Measurements from ENCODE around the gene IFIT5.
"Not testable (repeated sequence)": the region's sequence is repeated elsewhere in the genome, so short reads cannot be mapped to it uniquely, and the experiment has no call there.

Gene IFIT5

DNA sequence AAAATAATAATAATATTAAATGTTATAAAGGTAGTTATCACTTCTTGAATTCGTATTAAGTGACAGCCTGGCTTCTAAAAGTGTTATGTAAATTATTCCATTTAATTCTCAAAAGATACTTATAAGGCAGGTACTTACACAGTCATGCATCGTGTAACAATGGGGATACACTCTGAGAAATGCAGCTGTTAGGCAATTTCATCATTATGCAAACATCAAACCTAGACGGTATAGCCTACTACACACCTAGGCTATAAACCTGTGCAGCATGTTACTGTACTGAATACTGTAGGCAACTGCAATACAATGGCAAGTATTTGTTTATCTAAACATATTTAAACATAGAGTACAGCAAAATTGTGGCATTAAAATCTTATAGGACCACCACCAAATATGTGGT is 20.5 kb upstream of the IFIT5 start:
- no peak for DNase-seq

GRCh38 chr10:89395141-89395540 is 19.2 kb upstream of the IFIT5 start:
- DNase-seq, result no peak

DNA sequence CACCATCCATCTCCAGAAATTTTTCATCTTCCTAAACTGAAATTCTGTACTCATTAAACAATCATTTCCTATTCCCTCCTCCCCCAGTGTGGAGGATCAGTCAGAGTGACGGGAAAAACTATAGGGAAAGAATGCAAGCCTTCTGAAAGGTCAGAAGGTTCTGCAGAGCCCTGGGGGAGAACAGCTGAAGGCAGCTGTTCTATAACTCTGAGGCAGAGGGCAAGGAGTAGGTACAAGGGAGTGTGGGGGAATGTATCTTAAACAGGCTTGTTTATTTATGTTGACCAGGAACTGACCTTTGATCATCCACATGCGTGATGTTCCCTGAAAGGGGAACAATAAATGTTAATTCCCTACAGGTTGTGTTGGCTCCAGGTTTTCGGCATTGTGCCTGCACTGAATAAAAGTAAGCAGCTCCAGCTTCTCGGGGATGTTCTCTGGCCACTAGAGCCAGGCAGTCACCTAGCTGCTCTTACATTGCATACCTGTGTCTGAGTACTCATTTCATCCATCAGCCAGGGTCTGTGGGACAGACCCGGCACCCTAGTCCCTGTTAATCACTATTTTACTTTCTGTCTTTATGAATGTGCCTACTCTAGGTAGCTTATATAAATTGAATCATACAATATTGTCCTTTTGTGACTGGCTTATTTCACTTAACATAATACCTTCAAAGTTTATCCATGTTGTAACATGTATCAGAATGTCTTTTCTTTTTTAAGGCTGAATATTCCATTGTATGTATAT is 16.2 kb upstream of the IFIT5 start:
- DNase-seq, result no peak

DNA sequence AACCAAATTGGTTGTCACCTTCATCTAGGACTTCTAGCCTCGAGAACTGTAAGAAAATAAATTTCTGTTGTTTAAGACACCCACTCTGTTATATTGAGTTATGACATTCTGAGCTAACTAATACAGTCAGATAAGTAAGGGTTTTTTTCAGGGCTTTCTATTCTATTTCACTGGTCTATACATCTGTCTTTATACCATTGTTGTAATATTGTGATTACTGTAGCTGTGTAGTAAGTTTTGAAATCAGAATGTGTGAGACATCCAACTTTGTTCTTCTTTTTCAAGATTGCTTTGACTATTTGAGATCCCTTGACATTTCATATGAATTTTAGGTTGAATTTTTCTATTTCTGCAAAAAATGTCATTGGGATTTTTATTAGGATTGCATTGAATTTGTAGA is 14.4 kb upstream of the IFIT5 start:
- no peak for DNase-seq

DNA sequence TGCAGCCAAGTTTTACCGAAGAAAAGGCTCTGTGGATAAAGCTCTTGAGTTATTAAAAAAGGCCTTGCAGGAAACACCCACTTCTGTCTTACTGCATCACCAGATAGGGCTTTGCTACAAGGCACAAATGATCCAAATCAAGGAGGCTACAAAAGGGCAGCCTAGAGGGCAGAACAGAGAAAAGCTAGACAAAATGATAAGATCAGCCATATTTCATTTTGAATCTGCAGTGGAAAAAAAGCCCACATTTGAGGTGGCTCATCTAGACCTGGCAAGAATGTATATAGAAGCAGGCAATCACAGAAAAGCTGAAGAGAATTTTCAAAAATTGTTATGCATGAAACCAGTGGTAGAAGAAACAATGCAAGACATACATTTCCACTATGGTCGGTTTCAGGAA is 11.3 kb upstream of the IFIT5 start:
- DNase-seq, result no peak

GRCh38 chr10:89404104-89405047 is 10.0 kb upstream of the IFIT5 start:
- DNase-seq, result no peak

DNA sequence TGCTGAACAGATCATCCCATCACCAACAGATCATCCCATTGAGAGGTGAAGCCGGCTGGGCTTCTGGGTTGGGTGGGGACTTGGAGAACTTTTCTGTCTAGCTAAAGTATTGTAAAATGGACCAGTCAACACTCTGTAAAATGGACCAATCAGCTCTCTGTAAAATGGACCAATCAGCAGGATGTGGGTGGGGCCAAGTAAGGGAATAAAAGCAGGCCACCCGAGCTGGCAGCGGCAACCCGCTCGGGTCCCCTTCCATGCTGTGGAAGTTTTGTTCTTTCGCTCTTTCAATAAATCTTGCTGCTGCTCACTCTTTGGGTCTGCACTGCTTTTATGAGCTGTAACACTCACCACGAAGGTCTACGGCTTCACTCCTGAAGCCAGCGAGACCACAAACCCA is 8.2 kb upstream of the IFIT5 start:
- DNase-seq, result not testable (repeated sequence)

GRCh38 chr10:89407792-89408191 is 6.6 kb upstream of the IFIT5 start:
- not testable (repeated sequence) for DNase-seq

DNA sequence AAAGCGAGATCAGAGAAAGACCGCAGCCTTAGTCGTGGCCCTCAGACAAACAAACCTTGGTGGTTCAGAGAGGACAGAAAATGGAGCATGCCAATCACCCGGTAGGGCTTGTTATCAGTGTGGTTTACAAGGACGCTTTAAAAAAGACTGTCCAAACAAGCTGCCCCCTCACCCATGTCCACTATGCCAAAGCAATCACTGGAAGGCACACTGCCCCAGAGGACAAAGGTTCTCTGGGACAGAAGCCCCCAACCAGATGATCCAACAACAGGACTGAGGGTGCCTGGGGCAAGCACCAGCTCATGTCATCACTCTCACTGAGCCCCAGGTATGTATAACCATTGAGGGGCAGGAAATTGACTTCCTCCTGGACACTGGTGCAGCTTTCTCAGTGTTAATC is 5.1 kb upstream of the IFIT5 start:
- not testable (repeated sequence) for DNase-seq

- DNase-seq, result not testable (repeated sequence)
These were observed 3.8 kb upstream of the IFIT5 start for GRCh38 chr10:89410551-89410950.

DNA sequence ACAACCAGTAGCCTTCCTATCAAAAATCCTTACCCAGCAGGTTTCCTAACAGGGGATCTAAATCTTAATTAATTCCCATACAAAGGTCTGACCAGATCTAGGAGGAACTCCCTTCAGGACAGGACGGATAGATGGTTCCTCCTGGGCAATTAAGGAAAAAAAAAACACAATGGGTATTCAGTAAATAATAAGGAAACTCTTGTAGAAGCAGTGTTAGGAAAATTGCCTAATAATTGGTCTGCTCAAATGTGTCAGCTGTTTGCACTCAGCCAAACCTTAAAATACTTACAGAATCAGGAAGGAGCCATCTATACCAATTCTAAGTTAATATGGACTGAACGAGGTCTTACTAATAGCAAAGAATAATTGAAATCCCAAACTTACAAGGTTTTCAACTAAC is 3.2 kb upstream of the IFIT5 start:
- DNase-seq, result not testable (repeated sequence)

DNA sequence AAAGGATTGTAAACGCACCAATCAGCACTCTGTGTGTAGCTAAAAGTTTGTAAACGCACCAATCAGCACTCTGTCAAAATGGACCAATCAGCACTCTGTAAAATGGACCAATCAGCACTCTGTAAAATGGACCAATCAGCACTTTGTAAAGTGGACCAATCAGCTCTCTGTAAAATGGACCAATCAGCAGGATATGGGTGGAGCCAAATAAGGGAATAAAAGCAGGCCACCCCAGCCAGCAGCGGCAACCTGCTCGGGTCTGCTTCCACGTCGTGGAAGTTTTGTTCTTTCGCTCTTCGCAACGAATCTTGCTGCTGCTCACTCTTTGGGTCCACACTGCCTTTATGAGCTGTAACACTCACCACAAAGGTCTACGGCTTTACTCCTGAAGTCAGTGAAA is 2.1 kb upstream of the IFIT5 start:
- not testable (repeated sequence) for DNase-seq

DNA sequence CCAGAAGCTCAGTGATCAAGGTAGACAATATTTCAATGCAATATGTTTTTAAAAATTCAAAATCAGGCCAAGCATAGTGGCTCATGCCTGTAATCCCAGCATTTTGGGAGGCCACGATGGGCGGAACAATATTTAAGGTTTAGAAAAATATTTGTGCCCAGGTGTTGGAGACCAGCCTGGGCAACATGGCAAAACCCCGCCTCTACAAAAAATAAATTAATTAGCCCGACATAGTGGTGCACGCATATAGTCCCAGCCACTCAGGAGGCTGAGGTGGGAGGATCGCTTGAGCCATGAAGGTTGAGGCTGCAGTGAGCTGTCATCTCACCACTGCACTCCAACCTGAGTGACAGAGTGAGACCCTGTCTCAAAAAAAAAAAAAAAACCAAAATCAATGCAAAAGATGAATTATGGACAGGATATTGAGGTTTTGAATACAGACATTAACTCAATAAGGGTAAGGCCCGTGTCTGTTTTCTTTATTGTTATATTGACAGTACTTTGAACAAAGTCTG is 913 bp upstream of the IFIT5 start:
- DNase-seq, result no peak

DNA sequence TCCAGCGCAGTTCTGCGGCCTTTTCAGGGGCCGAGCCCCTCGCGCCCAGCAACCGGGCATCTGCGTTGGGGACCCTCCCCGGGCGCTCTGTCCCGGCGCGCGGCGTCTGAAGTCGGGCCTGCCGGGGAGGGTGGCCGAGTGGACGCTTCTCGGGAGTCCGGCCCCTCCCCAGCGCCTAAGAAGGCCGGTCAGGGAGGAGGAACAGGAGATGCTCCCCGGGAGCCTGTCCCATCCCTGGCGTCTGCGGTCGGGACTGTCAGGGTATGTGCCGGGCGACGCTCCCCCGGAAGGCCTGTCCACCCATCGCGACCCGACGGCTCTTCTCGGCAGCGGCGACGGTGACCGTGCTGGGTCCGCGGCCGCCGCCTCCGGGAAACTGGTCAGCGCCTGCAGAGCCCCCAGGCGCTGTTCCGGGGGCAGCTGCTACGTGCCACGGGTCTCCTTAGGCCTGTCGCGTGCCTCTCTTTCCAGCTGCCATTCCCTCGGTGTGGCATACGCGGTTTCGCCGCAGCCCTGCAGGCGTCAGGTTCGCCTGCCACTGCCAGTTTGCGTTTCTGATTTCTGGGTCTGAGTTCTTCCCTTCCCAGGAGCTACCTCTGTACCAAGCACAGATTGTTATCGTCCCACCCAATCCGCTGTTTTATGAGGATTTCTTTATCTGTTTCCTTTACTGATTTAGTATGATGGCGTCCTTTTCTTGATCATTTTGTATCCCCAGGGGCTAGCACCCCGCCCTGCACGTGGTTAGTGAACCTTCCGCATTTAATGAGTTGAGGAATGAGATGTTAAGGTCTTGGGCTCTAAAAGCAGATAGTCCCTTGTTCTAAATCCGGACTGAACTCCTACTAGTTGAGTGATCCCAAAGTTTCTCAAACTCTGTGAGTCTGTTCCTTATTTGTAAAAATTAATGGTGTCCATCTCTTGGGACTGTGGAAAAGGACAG is 782 bp downstream of the IFIT5 start:
- DNase-seq, result no peak

GRCh38 chr10:89416465-89416864 is 2.1 kb downstream of the IFIT5 start:
- DNase-seq, result no peak

DNA sequence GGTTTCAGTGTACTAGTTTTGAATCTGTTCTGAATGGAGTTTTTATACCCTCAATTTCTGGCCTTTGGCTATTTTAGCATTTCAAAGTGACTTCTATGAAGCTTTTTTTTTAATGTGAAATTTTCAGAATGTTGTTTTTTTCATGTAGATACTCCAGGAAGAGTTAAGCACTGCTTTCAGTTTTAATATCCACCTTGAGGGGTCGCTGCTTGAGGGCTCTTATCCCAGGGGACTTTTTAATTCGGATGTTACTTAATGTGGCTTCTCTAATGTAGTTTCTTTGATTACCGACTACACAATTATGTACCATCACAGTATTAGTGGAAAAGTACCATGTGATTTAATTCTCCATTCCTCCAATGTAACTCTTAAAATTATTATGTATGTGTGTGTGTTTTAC is 5.2 kb downstream of the IFIT5 start:
- no peak for DNase-seq

DNA sequence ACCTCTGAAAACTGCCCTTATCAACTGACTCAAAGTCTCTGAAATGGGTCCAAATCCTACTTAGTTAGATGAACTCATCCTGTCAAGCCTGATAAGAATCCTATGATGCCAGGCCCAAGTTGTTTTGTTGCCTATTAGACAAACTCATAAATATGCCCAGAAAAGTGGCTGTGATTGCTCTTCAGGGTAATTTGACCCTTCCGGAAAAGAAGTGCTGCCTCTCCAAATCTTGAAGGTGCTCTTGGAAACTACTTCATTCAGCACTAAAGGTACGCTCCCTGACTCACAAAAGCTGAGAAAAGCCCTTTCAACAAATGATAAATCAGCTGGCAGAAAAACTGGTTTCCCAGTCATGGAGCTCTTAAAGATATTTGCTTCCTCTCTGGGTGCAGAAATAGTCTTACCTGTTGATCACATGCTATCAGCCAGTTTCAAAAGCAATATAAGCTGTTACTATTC is 6.7 kb downstream of the IFIT5 start:
- DNase-seq, result no peak

DNA sequence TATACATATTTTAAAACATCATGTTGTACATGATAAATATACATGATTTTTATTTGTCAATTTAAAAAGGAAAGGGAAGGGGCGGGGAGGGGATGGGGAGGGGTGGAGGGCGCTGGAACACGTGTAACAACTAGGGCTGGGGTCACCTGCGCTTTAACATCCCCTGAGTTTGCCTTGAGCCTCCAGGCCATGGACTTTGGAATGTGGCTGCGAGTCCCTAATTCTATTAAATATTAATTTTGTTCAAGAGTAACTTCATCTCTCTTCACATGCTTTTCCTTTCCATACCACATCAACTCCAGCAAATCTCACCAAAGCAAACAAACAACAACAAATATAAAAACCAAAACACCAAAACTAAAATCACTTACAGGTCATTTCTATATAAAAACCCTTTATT is 10.6 kb downstream of the IFIT5 start:
- no peak for DNase-seq

- peak; percentile 83 for DNase-seq
These were observed 12.0 kb downstream of the IFIT5 start for GRCh38 chr10:89426230-89426868.

- DNase-seq, result no peak
These were observed 13.3 kb downstream of the IFIT5 start for GRCh38 chr10:89427629-89428028.

DNA sequence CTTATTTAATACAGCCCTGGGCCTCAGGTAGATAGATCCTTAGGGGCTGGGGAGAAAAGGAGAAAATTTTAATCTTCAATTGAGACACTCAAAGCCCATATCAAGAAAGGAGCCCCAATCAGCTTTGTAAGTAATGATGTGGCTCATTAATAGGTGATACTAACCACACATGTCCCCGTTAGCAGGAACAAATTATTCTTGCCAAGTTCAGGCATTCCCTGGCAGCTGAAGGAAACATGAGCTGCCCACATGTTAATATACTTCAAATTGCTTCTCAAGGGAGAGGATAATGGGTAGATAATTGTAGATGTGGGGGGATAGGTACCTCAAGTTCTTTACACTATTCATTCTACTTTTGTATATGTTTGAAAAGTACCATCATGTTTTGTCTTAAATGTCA is 14.5 kb downstream of the IFIT5 start:
- no peak for DNase-seq

DNA sequence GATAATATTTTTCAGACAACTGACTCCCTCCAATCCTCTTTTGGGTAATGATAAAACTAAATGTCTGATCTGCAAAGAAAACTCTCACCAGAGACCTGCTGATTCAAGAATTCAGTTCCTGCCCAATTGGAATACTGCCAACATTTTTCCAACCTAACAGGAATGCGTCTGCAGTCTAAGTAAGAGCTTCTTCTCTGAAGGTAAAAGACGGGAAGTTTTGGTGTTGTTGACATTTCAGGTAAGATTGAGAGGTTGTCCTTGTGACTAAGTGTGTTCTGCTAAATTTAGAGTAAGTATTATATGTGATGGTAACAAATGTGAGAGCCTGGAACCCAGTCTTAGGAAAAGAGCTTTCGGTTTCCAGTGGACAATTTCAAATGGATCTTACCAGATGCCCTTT is 17.6 kb downstream of the IFIT5 start:
- DNase-seq, result peak; percentile 42
